K562 (cell line): ENCODE measurements around the gene PARK7. TPM values are rescaled to one million over a fixed set of nuclear protein-coding genes. Genes with fewer than 3 reads are reported as not detected.
A peak's percentile ranks its signal among the peaks of the same experiment; 100 is the strongest.

ENCODE experiments used
- AFF4 ChIP-seq: sonication (generic); formaldehyde crosslinking; IDR thresholded peaks from 2 replicates; pipeline ENCODE4 v1.8.0; 2023; ENCODE audit warnings: mild to moderate bottlenecking, missing genetic modification reagents
- CUX1 ChIP-seq: fragments of 200-800 bp; sonication (Bioruptor generic); IDR thresholded peaks from 2 replicates; pipeline ENCODE4 v1.6.1; 2016; ENCODE audit warnings: missing genetic modification characterization, missing compliant biosample characterization
- GTF2F1 ChIP-seq: IDR thresholded peaks from 2 replicates; pipeline ENCODE4 v1.6.1; 2011; ENCODE audit warnings: low read depth, low read length, improper control_type of control experiment
- KLF1 ChIP-seq: fragments of 450-650 bp; IDR thresholded peaks from 2 replicates; pipeline ENCODE4 v1.6.1; 2016; ENCODE audit warnings: missing genetic modification characterization, missing compliant biosample characterization
- MNT ChIP-seq, 2 experiments: fragments of 450-650 bp; conservative IDR thresholded peaks; 2 replicates each; pipeline ENCODE4 v1.6.1; 2017; ENCODE audit warnings: mild to moderate bottlenecking in 2 of 2, moderate library complexity in 2 of 2
- MTA2 ChIP-seq: fragments of 450-650 bp; IDR thresholded peaks from 2 replicates; pipeline ENCODE4 v1.6.1; 2016; ENCODE audit warnings: low read depth
- NCOA1 ChIP-seq: fragments of 450-650 bp; IDR thresholded peaks from 2 replicates; pipeline ENCODE4 v1.6.1; 2016; ENCODE audit warnings: low read depth
- NFXL1 ChIP-seq: fragments of 450-650 bp; formaldehyde crosslinking; IDR thresholded peaks from 2 replicates; pipeline ENCODE4 v1.4.0; 2021; ENCODE audit warnings: mild to moderate bottlenecking
- SPI1 ChIP-seq: IDR thresholded peaks from 2 replicates; pipeline ENCODE4 v1.6.1; 2011; ENCODE audit warnings: low read depth, low read length, control low read depth, borderline replicate concordance
- ZBTB1 ChIP-seq: sonication (generic); formaldehyde crosslinking; IDR thresholded peaks from 2 replicates; pipeline ENCODE4 v1.8.1; 2023; ENCODE audit warnings: missing genetic modification reagents, low read depth, mild to moderate bottlenecking, borderline replicate concordance
- ZBTB43 ChIP-seq: sonication (generic); formaldehyde crosslinking; IDR thresholded peaks from 2 replicates; pipeline ENCODE4 v1.8.0; 2023; ENCODE audit warnings: mild to moderate bottlenecking, missing genetic modification reagents
- ZBTB5 ChIP-seq: fragments of 450-650 bp; IDR thresholded peaks from 2 replicates; pipeline ENCODE4 v1.6.1; 2017; ENCODE audit warnings: antibody characterized with exemption
- ZC3H8 ChIP-seq: fragments of 450-650 bp; IDR thresholded peaks from 2 replicates; pipeline ENCODE4 v1.6.1; 2017
- polyA plus RNA-seq, 8 experiments: library from polyadenylated mRNA; depleted of rRNA in 4 of 8; stranded (reverse) in 5 of 8; unstranded in 3 of 8; fragments of >200 nt; fragmentation: Nextera tagmentation in 2 of 8; fragmentation: Illumina TruSeq in 1 of 8; extraction: Ambion mirVana in 2 of 8; extraction: Trizol in 1 of 8; gene quantifications; 2 replicates each; pipeline versions ENCODE4 v1.2.1 to v1.2.3, GENCODE V29; 2011 to 2014; ENCODE audit warnings: inconsistent platforms in 1 of 8, missing spikeins in 1 of 8
- total RNA-seq, 7 experiments: library from RNA; depleted of rRNA in 6 of 7; stranded (reverse); fragments of >200 nt in 6 of 7; fragmentation: Illumina TruSeq in 2 of 7; extraction: Trizol in 2 of 7; gene quantifications; 2 replicates each; pipeline versions ENCODE4 v1.2.1 to v1.2.3, GENCODE V29; 2011 to 2021; ENCODE audit warnings: low replicate concordance in 1 of 7

The PARK7 gene
- total and polyA plus RNA-seq, 9 of the 15 experiments (the other 6 are each of a cell fraction or from before 2014, with no cell fraction given), result 374 to 1,298 (median 484) TPM

GRCh38 chr1:7942214-7942921 lies 19.1 kb upstream of the PARK7 start (continued):
- no peak for TF ChIP-seq ZBTB5
- no peak for TF ChIP-seq KLF1 (tag)
- no peak for TF ChIP-seq MNT (conservative IDR thresholded peaks at IDR 0.05)
- TF ChIP-seq ZC3H8, result no peak
- TF ChIP-seq NCOA1, result no peak
- TF ChIP-seq SPI1, result no peak
- TF ChIP-seq GTF2F1, result no peak
- TF ChIP-seq AFF4, result no peak
- no peak for TF ChIP-seq NFXL1
- TF ChIP-seq MTA2, result no peak
- no peak for TF ChIP-seq CUX1
- TF ChIP-seq ZBTB1 (CRISPR knock-in tag), result peak; percentile 77; the same call in 1 of the 2 replicates
- 0 out of 2 replicates have a peak, but pooled peaks have one; percentile 39 for TF ChIP-seq ZBTB43 (CRISPR knock-in tag)
